ENCODE results near the gene RALGAPA2. TPM values are rescaled to one million over a fixed set of nuclear protein-coding genes. Genes with fewer than 3 reads are reported as not detected.

RALGAPA2 gene
- total RNA-seq, 2 experiments from 2014 or later, result 21.2 to 21.9 TPM

DNA sequence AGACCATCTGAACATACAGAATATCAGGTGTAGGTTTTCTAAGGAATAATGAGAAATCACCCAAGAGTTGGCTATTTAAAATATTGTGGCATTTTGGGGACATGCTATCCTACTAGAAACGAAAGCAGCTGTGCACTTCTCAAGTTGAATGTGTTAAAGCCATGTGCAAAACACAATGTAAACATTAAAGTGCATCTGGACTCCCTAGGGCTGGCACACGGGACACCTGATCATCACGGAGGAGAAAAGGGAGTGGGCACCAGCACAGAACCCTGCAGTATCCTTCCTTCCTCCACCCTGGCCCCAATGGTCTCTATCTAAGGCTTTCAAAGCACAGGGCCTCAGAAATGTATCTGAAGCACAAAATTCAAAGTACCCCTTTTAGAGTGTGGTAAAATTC, 250.3 kb downstream of the RALGAPA2 start:
- Mint-ChIP-seq H3K9me3 (no peaks in the 10 kb centered on the region), H3K36me3 (ENCODE audit: low read depth) (peaks cover 21% of the 10 kb centered on the region), H3K27ac (no peak overlapping the region), H3K4me1 (ENCODE audit: low read depth) (no peaks in the 10 kb centered on the region), H3K4me3 (no peak overlapping the region), H3K27me3 (no peaks in the 10 kb centered on the region)
- no peak for DNase-seq
- ATAC-seq (ENCODE audit: poor library complexity), result no peak
- H3K27me3 ChIP-seq (ENCODE audit: control insufficient read depth in 1 of 2, insufficient read depth in 2 of 2, low read length in 2 of 2), result no peaks in the 10 kb centered on the region
- H3K4me1 ChIP-seq (ENCODE audit: insufficient read depth, low read length), result no peaks in the 10 kb centered on the region
- no peak overlapping the region for H3K27ac ChIP-seq (ENCODE audit: low read depth in 1 of 2, low read length in 2 of 2)
- H3K36me3 ChIP-seq (ENCODE audit: insufficient read depth, low read length), result peaks cover 6% of the 10 kb centered on the region
- ChIA-PET CTCF (interaction anchor here (1.2 kb wide), 1 partner anchor 11 kb away, joined by 3 read pairs; no protein-coding TSS in a partner anchor), POLR2A (no interaction called here)
- TF ChIP-seq, protein P1, sequence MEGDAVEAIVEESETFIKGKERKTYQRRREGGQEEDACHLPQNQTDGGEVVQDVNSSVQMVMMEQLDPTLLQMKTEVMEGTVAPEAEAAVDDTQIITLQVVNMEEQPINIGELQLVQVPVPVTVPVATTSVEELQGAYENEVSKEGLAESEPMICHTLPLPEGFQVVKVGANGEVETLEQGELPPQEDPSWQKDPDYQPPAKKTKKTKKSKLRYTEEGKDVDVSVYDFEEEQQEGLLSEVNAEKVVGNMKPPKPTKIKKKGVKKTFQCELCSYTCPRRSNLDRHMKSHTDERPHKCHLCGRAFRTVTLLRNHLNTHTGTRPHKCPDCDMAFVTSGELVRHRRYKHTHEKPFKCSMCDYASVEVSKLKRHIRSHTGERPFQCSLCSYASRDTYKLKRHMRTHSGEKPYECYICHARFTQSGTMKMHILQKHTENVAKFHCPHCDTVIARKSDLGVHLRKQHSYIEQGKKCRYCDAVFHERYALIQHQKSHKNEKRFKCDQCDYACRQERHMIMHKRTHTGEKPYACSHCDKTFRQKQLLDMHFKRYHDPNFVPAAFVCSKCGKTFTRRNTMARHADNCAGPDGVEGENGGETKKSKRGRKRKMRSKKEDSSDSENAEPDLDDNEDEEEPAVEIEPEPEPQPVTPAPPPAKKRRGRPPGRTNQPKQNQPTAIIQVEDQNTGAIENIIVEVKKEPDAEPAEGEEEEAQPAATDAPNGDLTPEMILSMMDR (IDR thresholded peaks at IDR 0.05), result no peak
- no peaks in the 10 kb centered on the region for H3K9me3 ChIP-seq (ENCODE audit: control insufficient read depth in 1 of 2, insufficient read depth in 1 of 2, low read length in 2 of 2)
- intact Hi-C loops (cut with DNase I, micrococcal nuclease), result no loop called here
- no peak overlapping the region for H3K4me3 ChIP-seq (ENCODE audit: low read length)

DNA sequence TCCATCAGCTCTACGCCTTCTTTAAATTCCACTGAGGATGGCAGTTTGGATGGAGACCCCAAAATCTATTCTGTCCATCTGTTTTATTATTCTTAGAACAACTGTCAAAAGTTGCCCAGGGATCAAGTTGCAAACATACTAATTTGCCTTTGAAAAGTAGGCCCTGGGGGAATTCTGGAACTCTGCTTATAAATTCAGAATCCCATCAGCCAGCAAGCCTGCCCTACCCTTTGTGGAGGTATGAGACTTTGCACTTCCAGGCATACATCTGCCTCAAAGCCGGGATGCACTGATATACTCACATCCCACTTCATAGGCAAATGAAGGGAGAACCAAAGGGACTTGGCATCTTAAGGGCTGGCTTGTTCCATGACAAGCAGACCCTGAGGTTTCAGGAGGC, 250.9 kb downstream of the RALGAPA2 start:
- Histone ChIP-seq H3K27ac (ENCODE audit: low read depth in 1 of 2, low read length in 2 of 2) (no peak overlapping the region), H3K36me3 (ENCODE audit: insufficient read depth, low read length) (peaks cover 4% of the 10 kb centered on the region), H3K9me3 (ENCODE audit: control insufficient read depth in 1 of 2, insufficient read depth in 1 of 2, low read length in 2 of 2) (no peaks in the 10 kb centered on the region), H3K4me1 (ENCODE audit: insufficient read depth, low read length) (no peaks in the 10 kb centered on the region), H3K4me3 (ENCODE audit: low read length) (no peak overlapping the region), H3K27me3 (ENCODE audit: control insufficient read depth in 1 of 2, insufficient read depth in 2 of 2, low read length in 2 of 2) (no peaks in the 10 kb centered on the region)
- no peak overlapping the region for H3K27ac Mint-ChIP-seq
- no peak for ATAC-seq (ENCODE audit: poor library complexity)
- no peak for DNase-seq
- ChIA-PET CTCF (interaction anchor here (1.2 kb wide), 1 partner anchor 11 kb away, joined by 3 read pairs; no protein-coding TSS in a partner anchor), POLR2A (no interaction called here)
- no peaks in the 10 kb centered on the region for H3K4me1 Mint-ChIP-seq (ENCODE audit: low read depth)
- no peaks in the 10 kb centered on the region for H3K9me3 Mint-ChIP-seq
- no peak overlapping the region for H3K4me3 Mint-ChIP-seq
- TF ChIP-seq, protein P1 (IDR thresholded peaks at IDR 0.05), result no peak
- no peaks in the 10 kb centered on the region for H3K27me3 Mint-ChIP-seq
- intact Hi-C loops (cut with DNase I, micrococcal nuclease), result no loop called here
- peaks cover 28% of the 10 kb centered on the region for H3K36me3 Mint-ChIP-seq (ENCODE audit: low read depth)

DNA sequence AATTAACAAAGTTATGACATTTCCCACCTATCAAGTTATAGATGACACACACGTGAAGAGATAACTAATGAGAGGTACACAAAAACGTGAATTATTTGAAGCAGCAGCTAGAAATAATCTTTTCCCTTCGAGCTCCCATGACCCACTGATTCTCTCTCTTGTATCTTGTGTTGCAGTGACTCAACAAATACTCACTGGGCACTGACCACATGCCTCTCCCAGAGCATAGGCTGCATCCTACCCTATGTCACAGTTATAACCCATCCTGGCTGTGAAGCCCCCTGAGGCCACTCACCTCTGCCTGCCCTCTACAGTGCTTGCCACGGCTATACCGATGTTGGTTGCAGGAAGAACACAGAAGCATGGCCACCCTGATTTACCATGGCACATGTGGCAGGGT, 252.7 kb downstream of the RALGAPA2 start:
- ChIA-PET POLR2A (no interaction called here), CTCF (no interaction called here)
- Histone ChIP-seq H3K9me3 (ENCODE audit: control insufficient read depth in 1 of 2, insufficient read depth in 1 of 2, low read length in 2 of 2) (no peaks in the 10 kb centered on the region), H3K36me3 (ENCODE audit: insufficient read depth, low read length) (peaks cover 3% of the 10 kb centered on the region), H3K4me1 (ENCODE audit: insufficient read depth, low read length) (no peaks in the 10 kb centered on the region), H3K27me3 (ENCODE audit: control insufficient read depth in 1 of 2, insufficient read depth in 2 of 2, low read length in 2 of 2) (no peaks in the 10 kb centered on the region), H3K4me3 (ENCODE audit: low read length) (no peak overlapping the region), H3K27ac (ENCODE audit: low read depth in 1 of 2, low read length in 2 of 2) (no peak overlapping the region)
- Mint-ChIP-seq H3K27ac (no peak overlapping the region), H3K9me3 (no peaks in the 10 kb centered on the region), H3K36me3 (ENCODE audit: low read depth) (peaks cover 43% of the 10 kb centered on the region), H3K4me3 (no peak overlapping the region), H3K4me1 (ENCODE audit: low read depth) (peaks cover 4% of the 10 kb centered on the region), H3K27me3 (no peaks in the 10 kb centered on the region)
- TF ChIP-seq, protein P1 (IDR thresholded peaks at IDR 0.05), result no peak
- ATAC-seq (ENCODE audit: poor library complexity) (no peak), DNase-seq (no peak)
- intact Hi-C loops (cut with DNase I, micrococcal nuclease), result no loop called here

Data from CD4-positive, alpha-beta T cell (primary cell).